ENCODE data around the gene DYNLL1.

The DYNLL1 gene

DNA sequence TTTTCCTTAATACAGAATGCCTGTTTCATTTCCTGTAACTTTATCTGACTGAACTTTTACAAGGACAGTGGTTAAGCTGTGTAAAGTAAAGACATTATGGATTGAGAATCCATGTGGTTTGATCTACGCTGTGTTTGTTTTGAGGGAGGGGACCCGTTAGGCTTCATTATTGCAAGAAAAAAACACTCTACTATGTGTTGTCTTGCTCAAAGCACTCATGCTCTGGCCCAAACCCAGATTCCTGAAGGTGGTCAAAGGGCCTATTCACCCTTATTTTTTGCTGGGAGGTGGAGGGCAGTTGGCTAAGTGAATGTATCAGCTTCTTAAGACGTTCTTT, 50.1 kb downstream of the DYNLL1 start:
- in situ Hi-C loops (cut with MboI; ENCODE audit: low sequenced_read_pairs) = no loop called here
